ENCODE results near the gene PRICKLE2. TPM values are rescaled to one million over a fixed set of nuclear protein-coding genes. Genes with fewer than 3 reads are reported as not detected.
"Not testable (repeated sequence)": the region's sequence is repeated elsewhere in the genome, so short reads cannot be mapped to it uniquely, and the experiment has no call there.

Gene PRICKLE2
- total RNA-seq, 1 donor from 2014 or later: 24.7 TPM

DNA sequence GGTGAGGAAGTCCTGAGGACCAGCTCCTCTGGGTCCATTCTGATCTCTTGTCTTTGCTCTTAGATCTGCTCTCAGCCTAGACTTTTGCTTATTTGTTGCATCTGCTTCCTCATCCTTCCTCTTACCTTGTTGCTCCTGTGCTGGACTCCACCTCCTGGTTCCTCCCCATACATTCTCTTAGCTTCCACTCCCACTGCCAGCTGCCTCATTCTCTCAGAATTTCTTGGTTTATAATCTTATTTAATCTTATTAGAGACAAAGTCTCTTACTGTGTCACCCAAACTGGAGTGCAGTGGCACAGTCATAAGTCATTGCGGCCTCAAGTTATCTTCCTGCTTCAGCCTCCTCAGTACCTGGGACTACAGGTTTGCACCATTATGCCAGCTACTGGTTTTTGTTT is 133.8 kb downstream of the PRICKLE2 start:
- Mint-ChIP-seq H3K27me3 (ENCODE audit: unreplicated experiment) (no peaks in the 10 kb centered on the region), H3K9me3 (ENCODE audit: unreplicated experiment) (no peaks in the 10 kb centered on the region), H3K27ac (ENCODE audit: unreplicated experiment) (no peak overlapping the region), H3K4me3 (ENCODE audit: unreplicated experiment) (no peak overlapping the region), H3K36me3 (ENCODE audit: unreplicated experiment) (peaks cover under 1% of the 10 kb centered on the region), H3K4me1 (ENCODE audit: unreplicated experiment) (peaks cover 14% of the 10 kb centered on the region)
- DNase-seq (ENCODE audit: extremely low spot score, unreplicated experiment): no peak
- TF ChIP-seq, protein P1, sequence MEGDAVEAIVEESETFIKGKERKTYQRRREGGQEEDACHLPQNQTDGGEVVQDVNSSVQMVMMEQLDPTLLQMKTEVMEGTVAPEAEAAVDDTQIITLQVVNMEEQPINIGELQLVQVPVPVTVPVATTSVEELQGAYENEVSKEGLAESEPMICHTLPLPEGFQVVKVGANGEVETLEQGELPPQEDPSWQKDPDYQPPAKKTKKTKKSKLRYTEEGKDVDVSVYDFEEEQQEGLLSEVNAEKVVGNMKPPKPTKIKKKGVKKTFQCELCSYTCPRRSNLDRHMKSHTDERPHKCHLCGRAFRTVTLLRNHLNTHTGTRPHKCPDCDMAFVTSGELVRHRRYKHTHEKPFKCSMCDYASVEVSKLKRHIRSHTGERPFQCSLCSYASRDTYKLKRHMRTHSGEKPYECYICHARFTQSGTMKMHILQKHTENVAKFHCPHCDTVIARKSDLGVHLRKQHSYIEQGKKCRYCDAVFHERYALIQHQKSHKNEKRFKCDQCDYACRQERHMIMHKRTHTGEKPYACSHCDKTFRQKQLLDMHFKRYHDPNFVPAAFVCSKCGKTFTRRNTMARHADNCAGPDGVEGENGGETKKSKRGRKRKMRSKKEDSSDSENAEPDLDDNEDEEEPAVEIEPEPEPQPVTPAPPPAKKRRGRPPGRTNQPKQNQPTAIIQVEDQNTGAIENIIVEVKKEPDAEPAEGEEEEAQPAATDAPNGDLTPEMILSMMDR (IDR thresholded peaks at IDR 0.05): no peak

DNA sequence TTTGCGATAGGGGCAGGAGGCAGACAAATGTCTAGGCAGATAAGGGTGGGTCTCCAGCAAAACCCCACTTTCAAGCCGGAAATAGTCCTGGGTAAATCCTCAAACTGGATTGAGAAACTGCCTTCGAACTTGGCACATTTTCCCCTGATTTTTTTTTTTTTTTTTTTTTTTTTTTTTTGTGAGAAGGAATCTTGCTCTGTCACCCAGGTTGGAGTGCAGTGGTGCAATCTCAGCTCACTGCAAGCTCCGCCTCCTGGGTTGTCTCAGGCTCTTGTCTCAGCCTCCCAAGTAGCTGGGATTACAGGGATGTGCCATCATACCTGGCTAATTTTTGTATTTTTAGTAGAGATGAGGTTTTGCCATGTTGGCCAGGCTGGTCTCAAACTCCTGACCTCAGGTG is 135.9 kb downstream of the PRICKLE2 start:
- not testable (repeated sequence) for H3K9me3 Mint-ChIP-seq (ENCODE audit: unreplicated experiment); DNase-seq (ENCODE audit: extremely low spot score, unreplicated experiment); H3K27ac Mint-ChIP-seq (ENCODE audit: unreplicated experiment); H3K4me3 Mint-ChIP-seq (ENCODE audit: unreplicated experiment); H3K36me3 Mint-ChIP-seq (ENCODE audit: unreplicated experiment); H3K27me3 Mint-ChIP-seq (ENCODE audit: unreplicated experiment)
- H3K4me1 Mint-ChIP-seq (ENCODE audit: unreplicated experiment): peaks cover 13% of the 10 kb centered on the region

DNA sequence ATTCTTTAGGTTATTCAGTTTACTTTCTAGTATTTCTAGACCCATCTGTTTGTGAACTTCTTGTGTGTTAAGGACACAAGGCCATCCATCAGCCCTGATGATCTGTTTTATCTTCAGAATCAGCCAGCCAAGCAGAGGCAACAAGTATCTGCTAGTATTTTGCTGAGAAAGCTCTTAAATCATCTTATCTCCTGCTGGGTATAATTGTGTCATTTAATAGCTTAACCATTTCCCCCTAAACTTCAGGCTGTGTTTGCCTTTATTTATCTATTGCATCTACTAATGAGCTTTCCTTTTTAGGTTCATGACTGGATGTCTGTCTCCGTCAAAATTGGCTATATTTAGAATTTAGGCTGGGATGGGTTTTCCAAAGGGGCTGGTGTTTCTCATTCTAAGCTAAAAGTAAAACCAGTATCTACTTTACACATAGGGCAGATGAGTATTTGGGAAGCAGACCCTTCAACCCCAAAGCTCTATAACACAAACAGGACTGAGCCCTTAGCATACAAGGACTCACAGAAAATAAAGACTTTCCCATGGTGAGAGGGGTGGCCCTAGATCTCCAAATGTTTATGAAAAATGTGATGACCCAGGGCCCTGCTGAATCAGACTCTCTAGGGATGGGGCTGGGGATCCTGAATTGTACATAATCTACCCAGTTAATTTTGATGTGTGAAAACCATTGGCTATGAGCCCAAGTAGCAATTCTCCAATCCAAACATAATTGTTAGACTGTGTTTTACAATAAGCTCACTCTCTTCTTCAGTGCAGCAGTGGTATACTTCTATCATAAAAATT is 136.7 kb downstream of the PRICKLE2 start:
- Mint-ChIP-seq H3K36me3 (ENCODE audit: unreplicated experiment) (no peaks in the 10 kb centered on the region), H3K27ac (ENCODE audit: unreplicated experiment) (no peak overlapping the region), H3K9me3 (ENCODE audit: unreplicated experiment) (peaks cover 10% of the 10 kb centered on the region), H3K4me3 (ENCODE audit: unreplicated experiment) (no peak overlapping the region), H3K4me1 (ENCODE audit: unreplicated experiment) (peaks cover 9% of the 10 kb centered on the region), H3K27me3 (ENCODE audit: unreplicated experiment) (no peaks in the 10 kb centered on the region)
- TF ChIP-seq, protein P1 (IDR thresholded peaks at IDR 0.05): no peak
- DNase-seq (ENCODE audit: extremely low spot score, unreplicated experiment): no peak

DNA sequence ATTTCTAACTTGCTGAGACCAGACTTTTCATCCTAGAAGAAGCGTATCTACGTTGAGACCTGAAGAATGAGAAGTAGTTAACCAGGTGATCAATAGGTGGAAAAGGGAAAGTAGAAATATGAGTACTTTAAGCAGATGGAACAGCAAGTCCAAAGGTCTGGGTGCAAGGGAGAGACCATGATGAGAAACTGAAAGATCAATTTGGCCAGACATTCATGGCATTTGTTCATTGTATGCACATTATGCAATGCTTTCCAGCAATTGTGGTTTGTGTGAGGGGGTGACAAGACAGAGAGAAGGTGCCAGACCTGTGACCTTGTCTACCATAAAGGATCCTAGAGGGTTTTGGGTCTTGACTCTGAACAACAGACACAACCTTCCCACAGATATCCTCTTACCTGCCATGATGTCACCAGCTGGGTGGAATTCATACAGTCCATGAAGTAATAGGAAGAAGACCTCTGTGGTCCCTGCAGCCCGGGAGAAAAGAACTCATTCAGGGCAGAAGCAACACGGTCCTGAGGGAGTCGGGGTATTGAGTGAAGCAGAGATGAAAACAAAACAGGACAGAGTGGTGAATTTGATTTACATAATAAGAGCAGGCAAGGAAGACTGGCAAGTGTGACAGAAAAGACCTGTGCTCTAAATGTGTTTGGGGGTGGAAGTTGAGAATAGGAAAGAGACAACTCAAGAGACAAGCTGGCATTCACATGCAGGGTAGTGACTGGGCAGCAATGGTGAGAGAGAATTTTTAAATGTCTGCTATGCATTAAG is 138.6 kb downstream of the PRICKLE2 start:
- Mint-ChIP-seq H3K27me3 (ENCODE audit: unreplicated experiment) (no peaks in the 10 kb centered on the region), H3K4me1 (ENCODE audit: unreplicated experiment) (peaks cover 9% of the 10 kb centered on the region), H3K4me3 (ENCODE audit: unreplicated experiment) (no peak overlapping the region), H3K9me3 (ENCODE audit: unreplicated experiment) (peaks cover 12% of the 10 kb centered on the region), H3K36me3 (ENCODE audit: unreplicated experiment) (no peaks in the 10 kb centered on the region), H3K27ac (ENCODE audit: unreplicated experiment) (no peak overlapping the region)
- TF ChIP-seq, protein P1 (IDR thresholded peaks at IDR 0.05): no peak
- no peak for DNase-seq (ENCODE audit: extremely low spot score, unreplicated experiment)

DNA sequence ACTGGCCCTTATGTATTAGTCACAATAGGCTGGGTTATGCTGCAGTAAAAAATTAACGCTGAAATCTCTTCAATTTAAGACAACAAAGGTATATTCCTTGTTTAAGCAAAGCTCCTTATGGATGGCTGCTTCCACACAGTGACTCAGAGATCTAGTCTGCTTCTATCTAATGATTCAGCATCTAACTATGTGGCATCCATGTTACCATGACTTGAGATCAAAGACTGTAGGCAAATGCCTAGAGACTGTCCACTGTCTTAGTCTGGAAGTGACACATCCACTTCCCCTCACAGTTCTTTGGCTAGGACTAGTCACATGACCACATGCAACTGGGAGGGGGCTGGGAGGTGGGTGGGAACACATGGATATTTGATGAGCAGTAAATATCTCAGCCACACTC is 140.6 kb downstream of the PRICKLE2 start:
- Mint-ChIP-seq H3K4me1 (ENCODE audit: unreplicated experiment) (peaks cover 9% of the 10 kb centered on the region), H3K9me3 (ENCODE audit: unreplicated experiment) (peaks cover 12% of the 10 kb centered on the region), H3K27me3 (ENCODE audit: unreplicated experiment) (no peaks in the 10 kb centered on the region), H3K27ac (ENCODE audit: unreplicated experiment) (no peak overlapping the region), H3K36me3 (ENCODE audit: unreplicated experiment) (no peaks in the 10 kb centered on the region), H3K4me3 (ENCODE audit: unreplicated experiment) (no peak overlapping the region)
- TF ChIP-seq, protein P1 (IDR thresholded peaks at IDR 0.05): no peak
- DNase-seq (ENCODE audit: extremely low spot score, unreplicated experiment): no peak
